HS-27A (cell line): Measurements from ENCODE around the gene VIM.

Source experiments
- DNase-seq: peaks from one replicate; pipeline ENCODE4 v3.0.0-alpha.2; 2012; ENCODE audit warnings: low read depth, missing footprints

Gene VIM

GRCh38 chr10:17209881-17210280, 18.2 kb upstream of the VIM start:
- no peak for DNase-seq

- DNase-seq, result no peak
These were observed 17.7 kb upstream of the VIM start for GRCh38 chr10:17210361-17210760.

GRCh38 chr10:17212802-17213221, 15.2 kb upstream of the VIM start:
- DNase-seq, result no peak

GRCh38 chr10:17213646-17214349, 14.2 kb upstream of the VIM start:
- DNase-seq, result no peak

- no peak for DNase-seq
These were observed 13.5 kb upstream of the VIM start for GRCh38 chr10:17214526-17214925.

GRCh38 chr10:17214971-17215781, 12.9 kb upstream of the VIM start:
- DNase-seq, result no peak

- DNase-seq, result no peak
These were observed 12.3 kb upstream of the VIM start for GRCh38 chr10:17215782-17216122.

GRCh38 chr10:17216217-17216900, 11.7 kb upstream of the VIM start:
- no peak for DNase-seq

GRCh38 chr10:17216901-17217395, 11.1 kb upstream of the VIM start:
- no peak for DNase-seq

GRCh38 chr10:17217631-17218232, 10.3 kb upstream of the VIM start:
- no peak for DNase-seq

- no peak for DNase-seq
These were observed 9.0 kb upstream of the VIM start for GRCh38 chr10:17219024-17219423.

- no peak for DNase-seq
These were observed 7.4 kb upstream of the VIM start for GRCh38 chr10:17220652-17221100.

- DNase-seq, result no peak
These were observed 5.7 kb upstream of the VIM start for GRCh38 chr10:17222329-17222728.

- DNase-seq, result no peak
These were observed 2.2 kb upstream of the VIM start for GRCh38 chr10:17225808-17226207.

GRCh38 chr10:17226891-17227303, 1.1 kb upstream of the VIM start:
- no peak for DNase-seq

- no peak for DNase-seq
These were observed 512 bp upstream of the VIM start for GRCh38 chr10:17227367-17228090.

GRCh38 chr10:17229016-17229716, 1.1 kb downstream of the VIM start:
- no peak for DNase-seq

GRCh38 chr10:17229717-17229966, 1.6 kb downstream of the VIM start:
- no peak for DNase-seq

- DNase-seq, result no peak
These were observed 2.1 kb downstream of the VIM start for GRCh38 chr10:17229967-17230682.

GRCh38 chr10:17231788-17232187, 3.7 kb downstream of the VIM start:
- DNase-seq, result no peak
